Psoas muscle (tissue), 8 donors: ENCODE results near the gene FNDC3B. TPM values are rescaled to one million over a fixed set of nuclear protein-coding genes. Genes with fewer than 3 reads are reported as not detected.
A peak's percentile ranks its signal among the peaks of the same experiment; 100 is the strongest.

Source experiments
- ATAC-seq, 4 donors: fragments of 200-7000 bp; cut with Tn5 transposase; one replicate each; pipeline ENCODE4 v1.9.1; 2020; ENCODE audit warnings: moderate library complexity in 3 of 4, mild to moderate bottlenecking in 2 of 4
- DNase-seq, 2 donors: peaks; one replicate each; pipeline ENCODE4 v3.0.0-alpha.2; 2020
- H3K27ac ChIP-seq: fragments of 200-600 bp; one replicate; pipeline ENCODE4 v1.8.0; 2022
- H3K27me3 ChIP-seq, 3 donors: fragments of 200-600 bp in 1 of 3; one replicate each; pipeline versions ENCODE4 v1.6.1 to v1.8.0; 2013 to 2022; ENCODE audit warnings: low read length in 2 of 3, mild to moderate bottlenecking in 2 of 3, moderate library complexity in 1 of 3; ENCODE audit not compliant: insufficient read depth in 3 of 3
- H3K36me3 ChIP-seq, 2 donors: fragments of 200-600 bp in 1 of 2; one replicate each; pipeline versions ENCODE4 v1.6.1 to v1.8.0; 2013 to 2022; ENCODE audit warnings: low read depth in 1 of 2, mild to moderate bottlenecking in 1 of 2, moderate library complexity in 1 of 2; ENCODE audit not compliant: insufficient read depth in 1 of 2
- H3K4me1 ChIP-seq: fragments of 200-600 bp; one replicate; pipeline ENCODE4 v1.8.0; 2022
- H3K4me3 ChIP-seq: fragments of 200-600 bp; one replicate; pipeline ENCODE4 v1.8.0; 2022; ENCODE audit warnings: mild to moderate bottlenecking
- H3K9me3 ChIP-seq: fragments of 200-600 bp; one replicate; pipeline ENCODE4 v1.8.0; 2022
- CTCF ChIP-seq: fragments of 200-600 bp; IDR thresholded peaks from one replicate; pipeline ENCODE4 v1.8.0; 2022; ENCODE audit warnings: antibody characterized with exemption
- WGBS, 3 donors: extraction: QIAGEN DNeasy Blood & Tissue Kit; methylation state at CpG; one replicate each; pipeline versions ENCODE4 v1.1.6 to v1.1.7; 2013; 5-methylcytosine and 5-hydroxymethylcytosine counted together
- intact Hi-C, 2 donors: fragments of 100-400 bp; cut with DNase I; formaldehyde crosslinking; loops; one replicate each; pipeline versions ENCODE4 v1.11.0 to v1.14.2; 2022
- polyA plus RNA-seq, 3 donors: library from polyadenylated mRNA; stranded (reverse); fragments of 200-250 nt; gene quantifications; one replicate each; pipeline ENCODE4 v1.2.3, GENCODE V29; 2013
- total RNA-seq, 4 donors: library from RNA; stranded (reverse); fragmentation: NEBNext Ultra II Directional in 2 of 4; extraction: Animal tissue kit (Norgen Biotek cat#: 25700) in 2 of 4; gene quantifications; one replicate each; pipeline versions ENCODE4 v1.2.1 to v1.2.4, GENCODE V29; 2021 to 2023
- donor health status: healthy with polysubstance abuse.
- donor health status: DM: no; HTN: no; CAD: no; lungs with moderate emphysema.
- donor health status: Bipolar disorder and iron deficiency.
- donor health status: healthy.
- donor health status: DM: yes; HTN: yes; CAD: no.
- donor health status: DM: no; HTN: no; CAD: no.
- donor health status: DM: no; HTN: no; CAD: no.
- donor health status: DM: yes; HTN: yes; CAD: no.

The FNDC3B gene
- total and polyA plus RNA-seq, 7 donors = 12.4 to 133 (median 50.8) TPM

GRCh38 chr3:172096881-172097420 is 57.6 kb downstream of the FNDC3B start:
- ATAC-seq (peak; percentile 48 to 88 (median 82)), DNase-seq (no peak)
- intact Hi-C loops = no loop called here
- 22 to 41% (median 28%) methylated on average over 3 of the region's 3 CpGs for WGBS, 3 donors
- TF ChIP-seq CTCF = no peak
- H3K4me1 ChIP-seq = peaks cover 63% of the 10 kb centered on the region
- no peaks in the 10 kb centered on the region for H3K36me3 ChIP-seq
- no peaks in the 10 kb centered on the region for H3K27me3 ChIP-seq
- peak overlapping the region; percentile 1 for H3K4me3 ChIP-seq
- no peaks in the 10 kb centered on the region for H3K9me3 ChIP-seq
- peak overlapping the region; percentile 54 for H3K27ac ChIP-seq

GRCh38 chr3:172097585-172097984 is 58.2 kb downstream of the FNDC3B start:
- intact Hi-C loops = no loop called here
- Histone ChIP-seq H3K27ac (peak overlapping the region; percentile 6), H3K9me3 (no peaks in the 10 kb centered on the region), H3K4me1 (peaks cover 67% of the 10 kb centered on the region), H3K36me3 (no peaks in the 10 kb centered on the region), H3K27me3 (no peaks in the 10 kb centered on the region), H3K4me3 (no peak overlapping the region)
- no peak for DNase-seq
- 90 to 92% (median 91%) methylated on average over 1 of the region's 1 CpG for WGBS, 3 donors
- TF ChIP-seq CTCF = no peak
- no peak for ATAC-seq

- H3K4me1 ChIP-seq = peaks cover 79% of the 10 kb centered on the region
- intact Hi-C loops = no loop called here
- WGBS, 3 donors = 39 to 54% (median 53%) methylated on average over 9 of the region's 9 CpGs
Observed at GRCh38 chr3:172098698-172099494, 59.5 kb downstream of the FNDC3B start.

GRCh38 chr3:172099495-172099808 is 60.1 kb downstream of the FNDC3B start:
- Histone ChIP-seq H3K27ac (no peak overlapping the region), H3K4me1 (peaks cover 85% of the 10 kb centered on the region), H3K9me3 (no peaks in the 10 kb centered on the region), H3K27me3 (no peaks in the 10 kb centered on the region), H3K36me3 (no peaks in the 10 kb centered on the region), H3K4me3 (no peak overlapping the region)
- intact Hi-C loops = no loop called here
- ATAC-seq (no peak), DNase-seq (no peak)
- WGBS, 3 donors = 8 to 53% (median 14%) methylated on average over 1 of the region's 1 CpG
- TF ChIP-seq CTCF = no peak

More at GRCh38 chr3:172098698-172099494, 59.5 kb downstream of the FNDC3B start:
- Histone ChIP-seq H3K27ac (no peak overlapping the region), H3K9me3 (no peaks in the 10 kb centered on the region), H3K4me3 (peak overlapping the region; percentile 19), H3K36me3 (no peaks in the 10 kb centered on the region), H3K27me3 (no peaks in the 10 kb centered on the region)
- ATAC-seq (peak in 2 of 4 donors; percentile 3 to 5), DNase-seq (no peak)
- no peak for TF ChIP-seq CTCF
